Stimulated activated CD4-positive, alpha-beta T cell treated with anti-CD3 and anti-CD28 coated beads, TNF-alpha, amount 100 ng/mL, for 48 hours (primary cell): Measurements from ENCODE around the gene CPE.
"Not testable (repeated sequence)": the region's sequence is repeated elsewhere in the genome, so short reads cannot be mapped to it uniquely, and the experiment has no call there.

Experiments used
- DNase-seq, 3 donors: peaks; one replicate each; pipeline ENCODE4 v3.0.0-alpha.2; 2020; ENCODE audit warnings: low read depth in 3 of 3

The CPE gene

DNA sequence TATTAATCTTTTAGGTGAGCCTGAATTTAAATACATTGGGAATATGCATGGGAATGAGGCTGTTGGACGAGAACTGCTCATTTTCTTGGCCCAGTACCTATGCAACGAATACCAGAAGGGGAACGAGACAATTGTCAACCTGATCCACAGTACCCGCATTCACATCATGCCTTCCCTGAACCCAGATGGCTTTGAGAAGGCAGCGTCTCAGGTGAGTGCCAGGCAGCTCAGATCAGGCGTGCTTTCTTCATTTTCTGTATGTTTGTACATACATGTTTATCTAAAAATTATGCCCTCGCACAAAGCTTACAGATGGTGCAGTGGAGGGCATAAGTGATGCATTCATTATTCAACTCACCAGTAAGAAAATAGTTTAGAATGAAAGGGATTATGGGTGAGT lies 85.6 kb downstream of the CPE start:
- no peak for DNase-seq

- DNase-seq: no peak
Observed at GRCh38 chr4:165464813-165465381, 86.1 kb downstream of the CPE start.

DNA sequence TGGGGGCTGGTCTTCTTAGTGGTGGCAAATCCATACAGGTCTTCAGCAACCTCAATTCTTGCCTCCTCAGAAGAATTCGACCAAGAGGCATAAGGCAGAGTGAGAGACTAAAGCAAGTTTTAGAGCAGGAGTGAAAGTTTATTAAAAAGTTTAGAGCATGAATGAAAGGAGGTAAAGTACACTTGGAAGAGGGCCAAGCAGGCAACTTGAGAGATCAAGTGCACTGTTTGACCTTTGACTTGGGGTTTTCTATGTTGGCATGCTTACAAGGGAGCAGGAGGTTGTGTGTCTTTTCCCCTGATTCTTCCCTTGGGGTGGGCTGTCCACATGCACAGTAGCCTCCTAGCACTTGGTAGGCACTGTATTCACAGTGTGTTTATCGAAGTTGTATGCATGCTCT lies 91.2 kb downstream of the CPE start:
- DNase-seq: no peak

GRCh38 chr4:165472943-165473676 lies 94.3 kb downstream of the CPE start:
- no peak for DNase-seq

- DNase-seq: no peak
Observed at GRCh38 chr4:165474784-165475705, 96.2 kb downstream of the CPE start.

- DNase-seq: no peak
Observed at GRCh38 chr4:165475706-165476070, 96.9 kb downstream of the CPE start.

DNA sequence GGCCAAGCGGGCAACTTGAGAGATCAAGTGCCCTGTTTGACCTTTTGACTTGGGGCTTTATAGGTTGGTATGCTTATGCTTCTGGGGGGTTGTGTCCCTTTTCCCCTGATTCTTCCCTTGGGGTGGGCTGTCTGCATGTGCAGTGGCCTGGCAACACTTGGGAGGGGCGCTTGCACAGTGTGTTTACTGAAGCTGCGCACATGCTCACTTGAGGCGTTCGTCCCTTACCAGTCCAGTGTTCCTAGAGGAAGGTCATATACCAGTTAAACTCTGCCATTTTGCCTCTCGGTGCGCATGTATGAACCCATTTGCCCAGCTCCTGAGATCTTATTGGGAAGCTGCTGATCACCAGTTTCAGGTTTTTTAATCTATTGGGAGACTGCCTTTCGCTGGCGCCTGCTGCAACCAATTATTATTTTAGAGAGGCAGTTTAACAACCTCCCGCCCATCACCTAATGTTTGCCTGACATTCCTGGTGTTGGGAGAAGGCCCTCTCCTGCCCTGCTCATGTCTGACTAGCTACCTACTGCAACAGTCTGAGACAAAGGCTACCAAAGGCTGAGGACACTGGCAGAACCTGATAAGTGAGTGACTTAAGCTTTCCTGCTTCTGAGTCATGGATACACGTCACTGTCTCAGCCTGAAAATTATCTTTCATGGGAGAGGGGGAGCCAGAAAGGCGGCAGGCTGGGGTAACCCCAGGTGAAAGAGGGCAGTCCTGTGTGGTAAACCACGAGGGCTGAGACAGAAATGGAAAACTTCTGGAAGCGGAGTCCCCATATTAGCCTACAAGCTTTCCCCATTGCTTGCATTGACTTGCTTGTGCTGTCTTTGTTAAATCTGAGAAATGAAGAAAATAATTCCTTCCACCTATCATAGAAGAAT lies 97.6 kb downstream of the CPE start:
- DNase-seq: no peak

DNA sequence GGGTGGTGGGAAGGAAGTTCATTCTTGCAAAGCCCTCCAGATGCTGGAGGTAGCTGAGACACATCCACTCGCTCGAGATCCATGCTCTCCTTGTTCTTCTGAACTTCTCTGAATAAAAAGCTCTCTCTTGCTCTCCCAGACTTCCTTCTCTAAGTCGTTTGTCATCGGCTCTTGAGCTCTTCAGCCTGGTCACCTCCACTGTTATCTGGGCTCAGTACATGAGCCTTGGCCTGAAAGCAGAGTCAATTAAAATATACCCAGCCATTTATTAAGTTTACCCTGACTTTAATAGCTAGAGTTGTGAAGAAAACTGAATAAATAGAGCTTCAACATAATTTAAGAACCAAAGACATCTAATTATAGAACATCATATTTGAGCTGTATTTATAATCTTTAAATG lies 99.0 kb downstream of the CPE start:
- no peak for DNase-seq

GRCh38 chr4:165478260-165478659 lies 99.5 kb downstream of the CPE start:
- no peak for DNase-seq

DNA sequence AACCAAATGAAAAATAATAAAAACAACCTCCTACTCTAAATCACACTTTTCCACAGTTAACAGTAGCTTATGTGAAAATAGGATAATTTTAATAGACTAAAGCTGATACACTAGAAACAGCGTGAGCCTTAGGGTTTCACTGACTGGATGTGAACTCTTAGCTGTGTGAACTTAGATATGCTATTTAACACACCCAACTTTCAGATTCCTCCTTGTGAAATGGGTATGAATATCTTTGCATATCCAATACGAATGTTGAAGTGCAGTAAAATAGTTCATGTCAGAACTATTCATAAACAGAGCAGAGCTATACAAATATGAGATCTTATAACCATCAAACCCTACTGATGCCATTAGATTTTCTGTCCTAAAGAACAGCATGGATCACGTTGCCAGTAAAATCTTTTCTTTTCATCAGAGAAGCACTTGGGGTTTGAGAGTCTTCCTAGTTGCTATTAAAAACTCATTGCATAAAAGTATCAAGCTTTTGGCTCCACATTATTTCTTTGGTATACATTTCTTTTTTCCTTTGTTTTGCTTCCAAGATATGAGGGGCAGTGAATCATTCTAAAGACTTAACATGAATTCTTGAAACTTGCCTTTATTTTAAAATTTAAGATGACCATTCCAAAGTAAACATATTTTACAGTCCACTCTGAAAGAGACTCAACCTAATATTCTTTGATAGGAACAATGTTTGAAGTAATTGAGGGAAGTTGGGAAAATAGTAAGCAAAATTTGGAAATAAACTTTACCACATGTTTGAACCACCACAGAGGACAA lies 102.4 kb downstream of the CPE start:
- no peak for DNase-seq

DNA sequence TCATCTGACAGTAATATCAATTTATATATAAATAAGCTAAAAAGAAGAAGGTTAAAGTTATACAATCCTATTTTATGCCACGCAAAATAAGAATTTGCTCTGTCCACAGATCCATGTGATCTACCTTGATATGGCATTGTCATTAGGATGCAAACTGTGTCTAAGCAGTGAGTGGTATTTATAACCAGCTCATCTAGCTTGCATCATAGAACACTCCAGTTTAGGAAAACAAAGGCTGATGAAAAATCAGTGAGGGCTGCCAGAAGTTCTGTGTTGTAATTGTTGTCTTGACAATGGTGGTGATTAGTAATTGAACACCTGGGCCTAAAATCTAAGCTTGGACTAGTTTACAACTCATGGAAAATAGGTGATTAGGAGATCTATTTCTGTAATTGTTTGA lies 111.0 kb downstream of the CPE start:
- no peak for DNase-seq

GRCh38 chr4:165492583-165492982 lies 113.8 kb downstream of the CPE start:
- not testable (repeated sequence) for DNase-seq

- peak; percentile 43 to 53 (median 46) for DNase-seq
Observed at GRCh38 chr4:165493359-165493758, 114.6 kb downstream of the CPE start.

GRCh38 chr4:165502916-165503907 lies 124.4 kb downstream of the CPE start:
- DNase-seq: no peak

DNA sequence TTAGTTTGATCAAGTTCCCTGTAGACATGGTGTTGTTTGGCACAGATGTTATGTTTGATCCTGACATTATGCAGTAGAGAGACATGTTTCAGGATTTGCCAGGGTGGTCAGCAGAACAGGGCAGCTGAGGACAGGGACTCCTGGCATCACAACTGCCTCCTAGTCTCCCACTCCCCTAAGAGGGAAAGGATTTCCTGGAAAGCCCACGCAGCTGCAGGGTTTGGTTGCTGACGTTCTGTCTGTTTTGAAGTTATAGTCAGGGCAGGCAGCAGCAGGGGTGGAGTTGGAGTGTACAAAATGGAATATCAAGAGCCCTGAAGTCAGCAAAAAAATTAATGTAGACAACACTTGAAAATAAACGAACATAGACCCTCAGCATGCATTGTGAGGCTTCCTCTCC lies 125.4 kb downstream of the CPE start:
- DNase-seq: no peak

DNA sequence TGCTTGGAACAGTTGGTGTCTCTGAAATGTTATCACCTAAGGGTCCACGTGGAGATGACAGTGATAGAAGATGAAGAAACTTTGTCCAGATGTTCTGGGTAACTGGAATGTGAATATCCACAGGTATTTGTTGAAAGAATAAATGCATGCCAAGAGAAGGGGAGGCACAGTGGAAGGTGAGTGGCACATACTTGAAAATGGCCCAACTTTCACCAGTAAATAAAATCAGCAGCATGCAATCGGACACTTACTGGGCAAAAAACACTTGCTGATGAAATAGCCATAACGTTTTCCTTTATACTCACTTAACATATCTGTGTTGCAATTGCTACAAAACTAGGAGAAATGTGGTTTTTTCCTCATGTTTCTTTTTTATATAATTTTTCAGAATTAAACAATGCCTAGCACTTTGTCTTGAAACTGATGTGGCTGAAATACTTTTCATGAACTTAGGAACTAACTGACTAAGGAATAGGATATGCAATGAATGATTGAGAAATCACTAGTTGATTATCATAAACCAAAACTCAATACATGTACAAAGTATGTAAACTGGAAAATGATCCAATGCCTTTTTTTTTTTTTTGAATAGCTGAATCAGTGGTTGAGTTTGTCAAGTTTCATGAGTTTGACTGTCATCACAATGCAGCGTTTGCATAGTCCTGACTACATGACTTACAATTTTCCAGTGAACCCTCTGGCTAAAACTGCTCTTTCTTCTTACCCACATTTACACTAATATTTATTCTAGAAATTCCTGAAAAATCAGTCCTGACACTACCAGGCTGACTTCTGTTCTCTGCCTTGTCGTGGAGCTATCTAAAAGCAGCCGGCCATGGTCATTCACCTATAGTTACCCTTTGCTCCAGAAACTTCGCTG lies 127.4 kb downstream of the CPE start:
- no peak for DNase-seq

GRCh38 chr4:165506849-165507248 lies 128.0 kb downstream of the CPE start:
- DNase-seq: no peak

GRCh38 chr4:165507381-165507780 lies 128.6 kb downstream of the CPE start:
- DNase-seq: no peak
